Measurements from ENCODE around the gene PTPRC. TPM values are rescaled to one million over a fixed set of nuclear protein-coding genes. Genes with fewer than 3 reads are reported as not detected.
A peak's percentile ranks its signal among the peaks of the same experiment; 100 is the strongest.

Gene PTPRC
- total RNA-seq, 1 donor from 2014 or later, result 2.9 TPM

- DNase-seq (ENCODE audit: low spot score in 2 of 2) (no peak), FAIRE-seq (no peak)
Measured at GRCh38 chr1:198620951-198621824, 17.7 kb upstream of the PTPRC start.

- no peak for DNase-seq (ENCODE audit: low spot score in 2 of 2)
- FAIRE-seq, result no peak
Measured at GRCh38 chr1:198622001-198622400, 16.8 kb upstream of the PTPRC start.

GRCh38 chr1:198623752-198624647, 14.8 kb upstream of the PTPRC start:
- no peak for DNase-seq (ENCODE audit: low spot score in 2 of 2)

GRCh38 chr1:198624648-198624980, 14.2 kb upstream of the PTPRC start:
- DNase-seq (ENCODE audit: low spot score in 2 of 2) (no peak), FAIRE-seq (no peak)

More at GRCh38 chr1:198623752-198624647, 14.8 kb upstream of the PTPRC start:
- no peak for FAIRE-seq

GRCh38 chr1:198627436-198628066, 11.3 kb upstream of the PTPRC start:
- DNase-seq (ENCODE audit: low spot score in 2 of 2), result no peak
- no peak for FAIRE-seq

GRCh38 chr1:198628067-198628455, 10.8 kb upstream of the PTPRC start:
- FAIRE-seq, result no peak

GRCh38 chr1:198629610-198630009, 9.2 kb upstream of the PTPRC start:
- FAIRE-seq (no peak), DNase-seq (ENCODE audit: low spot score in 2 of 2) (no peak)

More at GRCh38 chr1:198628067-198628455, 10.8 kb upstream of the PTPRC start:
- DNase-seq (ENCODE audit: low spot score in 2 of 2), result no peak

GRCh38 chr1:198630863-198631262, 8.0 kb upstream of the PTPRC start:
- DNase-seq (ENCODE audit: low spot score in 2 of 2) (no peak), FAIRE-seq (no peak)

GRCh38 chr1:198631292-198631691, 7.5 kb upstream of the PTPRC start:
- FAIRE-seq (no peak), DNase-seq (ENCODE audit: low spot score in 2 of 2) (no peak)

GRCh38 chr1:198632007-198632406, 6.8 kb upstream of the PTPRC start:
- FAIRE-seq, result no peak

GRCh38 chr1:198633675-198634121, 5.1 kb upstream of the PTPRC start:
- DNase-seq (ENCODE audit: low spot score in 2 of 2), result no peak
- FAIRE-seq, result no peak

More at GRCh38 chr1:198632007-198632406, 6.8 kb upstream of the PTPRC start:
- DNase-seq (ENCODE audit: low spot score in 2 of 2), result no peak

- DNase-seq (ENCODE audit: low spot score in 2 of 2) (no peak), FAIRE-seq (no peak)
Measured at GRCh38 chr1:198635964-198636363, 2.9 kb upstream of the PTPRC start.

GRCh38 chr1:198636391-198636790, 2.4 kb upstream of the PTPRC start:
- DNase-seq (ENCODE audit: low spot score in 2 of 2) (no peak), FAIRE-seq (no peak)

GRCh38 chr1:198637157-198637556, 1.7 kb upstream of the PTPRC start:
- FAIRE-seq, result no peak
- no peak for DNase-seq (ENCODE audit: low spot score in 2 of 2)

GRCh38 chr1:198637916-198638437, 863 bp upstream of the PTPRC start:
- DNase-seq (ENCODE audit: low spot score in 2 of 2) (no peak), FAIRE-seq (no peak)

GRCh38 chr1:198638441-198638840, 399 bp upstream of the PTPRC start:
- FAIRE-seq (no peak), DNase-seq (ENCODE audit: low spot score in 2 of 2) (no peak)

- FAIRE-seq (peak; percentile 79), DNase-seq (ENCODE audit: low spot score in 2 of 2) (no peak)
Measured at GRCh38 chr1:198639671-198640143, 867 bp downstream of the PTPRC start.

GRCh38 chr1:198640174-198640573, 1.3 kb downstream of the PTPRC start:
- DNase-seq (ENCODE audit: low spot score in 2 of 2) (no peak), FAIRE-seq (peak; percentile 81)

- FAIRE-seq (no peak), DNase-seq (ENCODE audit: low spot score in 2 of 2) (no peak)
Measured at GRCh38 chr1:198641501-198641900, 2.7 kb downstream of the PTPRC start.

- FAIRE-seq (no peak), DNase-seq (ENCODE audit: low spot score in 2 of 2) (no peak)
Measured at GRCh38 chr1:198641966-198642668, 3.3 kb downstream of the PTPRC start.
